Measurements from ENCODE around the gene METTL6. TPM values are rescaled to one million over a fixed set of nuclear protein-coding genes. Genes with fewer than 3 reads are reported as not detected.

METTL6 gene
- total and polyA plus RNA-seq, 10 of the 15 experiments (the other 5 are each of a cell fraction or from before 2014, with no cell fraction given), result 13.8 to 29.6 (median 20.8) TPM

DNA sequence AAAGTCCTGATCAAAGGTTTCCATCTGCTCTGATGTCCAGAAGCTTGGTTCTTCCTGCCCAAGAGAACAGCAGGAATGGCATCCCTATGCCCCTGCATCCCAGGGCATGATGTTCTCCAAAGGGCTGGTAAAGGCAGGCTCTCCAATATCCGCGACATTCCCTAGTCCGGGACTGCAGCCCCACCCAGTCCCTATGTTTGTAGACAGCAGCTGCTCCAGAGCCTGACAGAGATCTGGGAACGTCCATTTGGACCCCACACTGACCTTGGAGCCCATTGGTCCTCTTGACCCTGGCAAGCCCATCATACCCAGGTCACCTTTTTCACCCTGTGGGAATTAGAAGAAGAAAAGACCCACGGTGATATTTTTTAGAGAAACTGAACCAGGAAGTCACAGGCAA lies 47.8 kb upstream of the METTL6 start:
- 60% methylated on average over 5 of the region's 5 CpGs for WGBS (ENCODE audit: insufficient coverage, insufficient replicate concordance, low lambda C conversion rate, missing lambda C conversion rate)
- CTCF ChIA-PET, result no interaction called here
- no TSS peak for BruUV-seq (replicated peaks)
- in situ Hi-C loops (cut with MboI), result no loop called here
- H3K27ac ChIP-seq (ENCODE audit: control insufficient read depth, insufficient read depth), result no peak overlapping the region
- H2AFZ ChIP-seq (ENCODE audit: control insufficient read depth, low read depth, low read length), result no peak overlapping the region
- no peak overlapping the region for H3K4me2 ChIP-seq (ENCODE audit: control insufficient read depth, insufficient read depth)
- SMC1A ChIA-PET (ENCODE audit: uncharacterized antibody, unreplicated experiment), result interaction anchor here (0.6 kb wide), 1 partner anchor 9 kb away, joined by 3 read pairs; no protein-coding TSS in a partner anchor
- DNase-seq (ENCODE audit: low read depth, low spot score) (no peak), FAIRE-seq (no peak), ATAC-seq (no peak)
- H4K20me1 ChIP-seq (ENCODE audit: control insufficient read depth, insufficient read depth), result no peaks in the 10 kb centered on the region
- POLR2A ChIA-PET, result no interaction called here
- H3K9me3 ChIP-seq (replicated peaks; ENCODE audit: control insufficient read depth, insufficient read depth, low read length), result no peaks in the 10 kb centered on the region
- no peaks in the 10 kb centered on the region for H3K27me3 ChIP-seq (replicated peaks in 1 of 2; ENCODE audit: control insufficient read depth in 2 of 2, insufficient read depth in 2 of 2, low read length in 1 of 2)
- RAD21 ChIA-PET (ENCODE audit: unreplicated experiment), result no interaction called here
- H3K4me3 ChIP-seq, result no peak overlapping the region
- no peak overlapping the region for H3K9ac ChIP-seq (ENCODE audit: control insufficient read depth, insufficient read depth, low read length)
- no peak for TF ChIP-seq ZNF274 (IDR thresholded peaks at IDR 0.05; ENCODE audit: insufficient read depth, insufficient read length)
- no peak for TF ChIP-seq POLR2AphosphoS5 (IDR thresholded peaks at IDR 0.05; ENCODE audit: low read length)
- no peak for TF ChIP-seq HDAC2 (IDR thresholded peaks at IDR 0.05)
- no peak for TF ChIP-seq KAT2A (conservative IDR thresholded peaks at IDR 0.05; ENCODE audit: control insufficient read depth, low read depth, low read length)
- no peak for TF ChIP-seq CHD1 (IDR thresholded peaks at IDR 0.05; ENCODE audit: low read depth, low read length)
- H3K79me2 ChIP-seq (ENCODE audit: control insufficient read depth, insufficient read depth, low read length), result no peaks in the 10 kb centered on the region
- no peaks in the 10 kb centered on the region for H3K4me1 ChIP-seq (ENCODE audit: control insufficient read depth, insufficient read depth, low read length)
- H3K36me3 ChIP-seq (ENCODE audit: control insufficient read depth in 2 of 2, insufficient read depth in 2 of 2, low read length in 1 of 2), result no peaks in the 10 kb centered on the region
- intact Hi-C loops (cut with micrococcal nuclease; ENCODE audit: unreplicated experiment), result no loop called here

DNA sequence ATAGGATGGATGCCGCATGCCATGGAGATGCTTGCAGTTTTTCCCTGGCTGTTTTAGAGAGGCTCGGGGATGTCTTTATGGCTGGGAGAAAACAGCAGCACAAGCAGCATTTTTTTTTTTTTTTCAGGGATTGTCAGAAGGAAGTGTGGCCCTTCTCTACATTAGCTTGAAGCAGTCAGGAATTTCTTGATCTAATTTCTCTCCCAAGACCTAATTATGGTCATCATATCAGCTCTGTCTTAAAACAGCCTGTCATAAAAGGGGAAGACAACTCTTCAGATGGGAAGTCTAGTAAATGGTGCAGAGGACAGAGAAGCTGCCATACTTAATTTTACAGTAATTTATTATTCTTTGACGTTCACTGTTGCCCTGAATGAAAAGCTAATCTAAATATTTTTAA lies 44.5 kb upstream of the METTL6 start:
- no peak for ATAC-seq
- no peak overlapping the region for H3K27ac ChIP-seq (ENCODE audit: control insufficient read depth, insufficient read depth)
- in situ Hi-C loops (cut with MboI), result no loop called here
- H2AFZ ChIP-seq (ENCODE audit: control insufficient read depth, low read depth, low read length), result no peak overlapping the region
- H3K9me3 ChIP-seq (replicated peaks; ENCODE audit: control insufficient read depth, insufficient read depth, low read length), result no peaks in the 10 kb centered on the region
- no peak overlapping the region for H3K4me3 ChIP-seq
- no peaks in the 10 kb centered on the region for H3K79me2 ChIP-seq (ENCODE audit: control insufficient read depth, insufficient read depth, low read length)
- no peaks in the 10 kb centered on the region for H3K36me3 ChIP-seq (ENCODE audit: control insufficient read depth in 2 of 2, insufficient read depth in 2 of 2, low read length in 1 of 2)
- no TSS peak for BruUV-seq (replicated peaks)
- intact Hi-C loops (cut with micrococcal nuclease; ENCODE audit: unreplicated experiment), result no loop called here
- RAD21 ChIA-PET (ENCODE audit: unreplicated experiment), result interaction anchor here (0.8 to 1.3 kb wide), 4 partner anchors 22 to 271 kb away, joined by 3 read pairs; no protein-coding TSS in a partner anchor
- no peak for FAIRE-seq
- POLR2A ChIA-PET, result interaction anchor here (0.7 kb wide), 1 partner anchor 31 kb away, joined by 4 read pairs; no protein-coding TSS in a partner anchor
- SMC1A ChIA-PET (ENCODE audit: uncharacterized antibody, unreplicated experiment), result interaction anchor here (0.9 to 1.2 kb wide), 4 partner anchors 11 to 86 kb away, joined by 3 to 4 read pairs (median 4); no protein-coding TSS in a partner anchor
- no peak overlapping the region for H3K9ac ChIP-seq (ENCODE audit: control insufficient read depth, insufficient read depth, low read length)
- H3K4me2 ChIP-seq (ENCODE audit: control insufficient read depth, insufficient read depth), result no peak overlapping the region
- WGBS (ENCODE audit: insufficient coverage, insufficient replicate concordance, low lambda C conversion rate, missing lambda C conversion rate), result 55% methylated on average over 3 of the region's 3 CpGs
- CTCF ChIA-PET, result interaction anchor here (1.1 to 2.6 kb wide), 4 partner anchors 38 to 269 kb away, joined by 3 to 9 read pairs (median 4); no protein-coding TSS in a partner anchor
- no peak for DNase-seq (ENCODE audit: low read depth, low spot score)
- no peaks in the 10 kb centered on the region for H4K20me1 ChIP-seq (ENCODE audit: control insufficient read depth, insufficient read depth)
- peaks cover 6% of the 10 kb centered on the region for H3K4me1 ChIP-seq (ENCODE audit: control insufficient read depth, insufficient read depth, low read length)
- no peaks in the 10 kb centered on the region for H3K27me3 ChIP-seq (replicated peaks in 1 of 2; ENCODE audit: control insufficient read depth in 2 of 2, insufficient read depth in 2 of 2, low read length in 1 of 2)
- TF ChIP-seq BCL11A (IDR thresholded peaks at IDR 0.05; ENCODE audit: low read depth, low read length), result no peak
- TF ChIP-seq STAT1 (conservative IDR thresholded peaks at IDR 0.05), result no peak
- TF ChIP-seq PAX8 (IDR thresholded peaks at IDR 0.05), result no peak
- TF ChIP-seq, protein P1, sequence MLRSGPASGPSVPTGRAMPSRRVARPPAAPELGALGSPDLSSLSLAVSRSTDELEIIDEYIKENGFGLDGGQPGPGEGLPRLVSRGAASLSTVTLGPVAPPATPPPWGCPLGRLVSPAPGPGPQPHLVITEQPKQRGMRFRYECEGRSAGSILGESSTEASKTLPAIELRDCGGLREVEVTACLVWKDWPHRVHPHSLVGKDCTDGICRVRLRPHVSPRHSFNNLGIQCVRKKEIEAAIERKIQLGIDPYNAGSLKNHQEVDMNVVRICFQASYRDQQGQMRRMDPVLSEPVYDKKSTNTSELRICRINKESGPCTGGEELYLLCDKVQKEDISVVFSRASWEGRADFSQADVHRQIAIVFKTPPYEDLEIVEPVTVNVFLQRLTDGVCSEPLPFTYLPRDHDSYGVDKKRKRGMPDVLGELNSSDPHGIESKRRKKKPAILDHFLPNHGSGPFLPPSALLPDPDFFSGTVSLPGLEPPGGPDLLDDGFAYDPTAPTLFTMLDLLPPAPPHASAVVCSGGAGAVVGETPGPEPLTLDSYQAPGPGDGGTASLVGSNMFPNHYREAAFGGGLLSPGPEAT (IDR thresholded peaks at IDR 0.05; ENCODE audit: low read depth), result no peak
- no peak for TF ChIP-seq RAD21 (IDR thresholded peaks at IDR 0.05; ENCODE audit: insufficient read depth, low read depth, low read length)
- TF ChIP-seq ESRRA (IDR thresholded peaks at IDR 0.05; ENCODE audit: low read length), result no peak
- TF ChIP-seq ZBTB33 (IDR thresholded peaks at IDR 0.05), result no peak
- TF ChIP-seq YBX1 (IDR thresholded peaks at IDR 0.05), result no peak
